Activated CD8-positive, alpha-beta T cell treated with anti-CD3 and anti-CD28 coated beads, Interleukin-2, amount 10 ng/mL, durations not matched to agents 7 days and 5 days (primary cell): ENCODE measurements around the gene PRDM2. TPM values are rescaled to one million over a fixed set of nuclear protein-coding genes. Genes with fewer than 3 reads are reported as not detected.
"Not testable (repeated sequence)": the region's sequence is repeated elsewhere in the genome, so short reads cannot be mapped to it uniquely, and the experiment has no call there.

Source experiments
- ATAC-seq: fragments of 150-1000 bp; cut with Tn5 transposase; one replicate; pipeline ENCODE4 v1.10.0; 2021; ENCODE audit warnings: moderate library complexity
- CTCF ChIA-PET: fragments of 350-600 bp; sonication (Branson Sonifier 250); formaldehyde crosslinking; loops from one replicate; lab custom pipeline; 2021; ENCODE audit warnings: antibody characterized with exemption; lab: Charles Lee
- POLR2A ChIA-PET: fragments of 350-600 bp; sonication (Branson Sonifier 250); formaldehyde crosslinking; loops from one replicate; lab custom pipeline; 2021; ENCODE audit warnings: antibody characterized with exemption; lab: Charles Lee
- DNase-seq: peaks from one replicate; pipeline ENCODE4 v3.0.0-alpha.2; 2020
- H3K27ac Mint-ChIP-seq: one replicate; pipeline ENCODE4 v1.8.0; 2021; ENCODE audit warnings: mild to moderate bottlenecking, mixed read lengths
- H3K27me3 Mint-ChIP-seq: one replicate; pipeline ENCODE4 v1.8.0; 2021; ENCODE audit warnings: low read depth, mixed read lengths
- H3K36me3 Mint-ChIP-seq: one replicate; pipeline ENCODE4 v1.8.0; 2021; ENCODE audit warnings: low read depth, mixed read lengths
- H3K4me1 Mint-ChIP-seq: one replicate; pipeline ENCODE4 v1.8.0; 2021; ENCODE audit warnings: low read depth, mixed read lengths
- H3K4me3 Mint-ChIP-seq: one replicate; pipeline ENCODE4 v1.8.0; 2021; ENCODE audit warnings: mild to moderate bottlenecking, mixed read lengths
- H3K9me3 Mint-ChIP-seq: one replicate; pipeline ENCODE4 v1.8.0; 2022; ENCODE audit warnings: mixed read lengths; ENCODE audit not compliant: insufficient read depth
- total RNA-seq, 2 experiments: library from RNA; stranded (reverse); gene quantifications; one replicate each; pipeline ENCODE4 v1.2.3, GENCODE V29; 2021

PRDM2 gene
- total RNA-seq, 2 experiments from 2014 or later: 49.3 to 50.4 TPM

DNA sequence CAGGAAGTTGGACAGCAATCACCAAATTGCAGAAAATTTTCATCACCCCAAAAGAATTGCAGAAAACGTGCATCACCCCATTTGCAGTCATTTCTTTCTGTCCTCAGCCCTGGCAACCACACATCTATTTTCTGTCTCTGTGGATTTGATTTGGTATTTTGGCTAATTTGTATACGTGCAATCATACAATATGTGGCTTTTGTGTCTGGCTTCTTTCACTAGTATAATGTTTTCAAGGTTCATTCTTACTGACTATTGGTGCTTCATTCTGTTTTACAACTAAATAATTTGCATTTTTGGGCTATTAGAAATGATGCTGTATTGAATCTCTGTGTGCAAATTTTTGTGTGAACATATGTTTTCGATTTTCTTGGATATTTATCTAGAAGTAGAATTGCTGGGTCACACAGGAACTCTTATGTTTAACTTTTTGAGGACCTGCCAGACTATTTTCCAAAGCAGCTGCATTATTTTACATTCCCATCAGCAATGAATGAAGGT, 24.8 kb upstream of the PRDM2 start:
- ChIA-PET CTCF (interaction anchor here (1.1 to 1.3 kb wide), 2 partner anchors 10 to 140 kb away, joined by 3 read pairs; no protein-coding TSS in a partner anchor), POLR2A (no interaction called here)
- no peak overlapping the region for H3K27ac Mint-ChIP-seq
- no peaks in the 10 kb centered on the region for H3K36me3 Mint-ChIP-seq
- H3K27me3 Mint-ChIP-seq: peaks cover 44% of the 10 kb centered on the region
- DNase-seq (no peak), ATAC-seq (no peak)
- H3K4me3 Mint-ChIP-seq: no peak overlapping the region
- H3K4me1 Mint-ChIP-seq: peaks cover 3% of the 10 kb centered on the region
- H3K9me3 Mint-ChIP-seq: peaks cover 3% of the 10 kb centered on the region

DNA sequence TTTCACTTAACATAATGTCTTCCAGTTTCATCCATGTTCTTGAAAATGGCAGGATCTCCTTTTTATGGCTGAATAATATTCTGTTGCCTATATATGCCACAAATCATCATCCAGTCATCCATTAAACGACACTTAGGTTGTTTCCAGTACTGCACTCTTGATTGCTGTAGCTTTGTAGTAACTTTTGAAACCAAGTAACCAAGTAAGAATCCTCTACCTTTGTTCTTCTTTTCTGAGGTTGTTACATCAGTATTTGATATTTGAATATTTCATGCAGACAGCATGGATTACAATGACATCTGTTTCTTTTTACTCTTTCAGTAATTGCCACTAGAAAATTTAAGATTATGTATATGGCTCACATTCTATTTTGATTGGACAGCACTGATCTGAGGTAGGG, 22.1 kb upstream of the PRDM2 start:
- DNase-seq (no peak), ATAC-seq (no peak)
- peaks cover 3% of the 10 kb centered on the region for H3K4me1 Mint-ChIP-seq
- H3K9me3 Mint-ChIP-seq: peaks cover 3% of the 10 kb centered on the region
- H3K27ac Mint-ChIP-seq: no peak overlapping the region
- H3K36me3 Mint-ChIP-seq: no peaks in the 10 kb centered on the region
- POLR2A ChIA-PET: no interaction called here
- CTCF ChIA-PET: no interaction called here
- H3K4me3 Mint-ChIP-seq: no peak overlapping the region
- H3K27me3 Mint-ChIP-seq: peaks cover 49% of the 10 kb centered on the region

DNA sequence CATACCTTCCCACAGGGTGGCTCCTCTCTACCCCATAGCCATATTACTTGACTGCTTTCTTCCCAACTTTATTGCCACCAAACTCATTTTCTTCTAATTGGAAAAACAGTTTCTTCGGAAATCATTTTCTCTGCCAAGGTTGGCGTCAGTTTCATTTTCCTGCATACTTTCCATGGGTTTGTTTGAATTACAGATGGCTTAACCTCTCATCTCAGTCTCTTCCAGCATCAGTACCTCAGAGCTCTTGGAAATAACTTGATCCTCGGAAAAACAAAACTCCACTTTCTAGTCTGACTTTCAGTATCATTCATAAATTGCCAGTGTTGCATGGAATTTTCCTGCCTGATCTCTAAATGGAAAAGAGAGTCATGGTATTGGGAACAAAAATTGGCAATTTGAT, 20.3 kb upstream of the PRDM2 start:
- no peaks in the 10 kb centered on the region for H3K4me1 Mint-ChIP-seq
- no peak overlapping the region for H3K27ac Mint-ChIP-seq
- ATAC-seq (no peak), DNase-seq (no peak)
- no peaks in the 10 kb centered on the region for H3K36me3 Mint-ChIP-seq
- peaks cover 45% of the 10 kb centered on the region for H3K27me3 Mint-ChIP-seq
- no peak overlapping the region for H3K4me3 Mint-ChIP-seq
- POLR2A ChIA-PET: interaction anchor here (1.3 kb wide), 1 partner anchor 23 kb away, joined by 3 read pairs; no protein-coding TSS in a partner anchor
- CTCF ChIA-PET: interaction anchor here (0.8 to 2.4 kb wide), 3 partner anchors 8 to 46 kb away, joined by 3 to 10 read pairs (median 3); no protein-coding TSS in a partner anchor
- peaks cover 3% of the 10 kb centered on the region for H3K9me3 Mint-ChIP-seq

DNA sequence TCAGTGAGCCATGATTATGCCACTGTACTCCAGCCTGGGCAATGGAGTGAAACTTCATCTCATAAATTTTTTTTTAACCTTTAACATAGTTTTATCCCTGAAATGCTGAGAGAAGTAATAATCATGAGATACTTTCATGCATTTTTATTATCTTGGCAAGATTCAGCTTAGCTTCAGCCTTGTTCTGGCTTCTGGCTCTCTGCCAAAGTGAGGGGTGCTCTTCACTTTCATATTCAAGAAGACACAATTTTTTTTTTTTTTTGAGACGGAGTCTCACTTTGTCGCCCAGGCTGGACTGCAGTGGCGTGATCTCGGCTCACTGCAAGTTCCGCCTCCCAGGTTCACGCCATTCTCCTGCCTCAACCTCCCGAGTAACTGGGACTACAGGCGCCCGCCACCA, 19.4 kb upstream of the PRDM2 start:
- DNase-seq, H3K27ac Mint-ChIP-seq, H3K9me3 Mint-ChIP-seq, H3K4me1 Mint-ChIP-seq, H3K36me3 Mint-ChIP-seq, H3K4me3 Mint-ChIP-seq, ATAC-seq: not testable (repeated sequence)
- POLR2A ChIA-PET: interaction anchor here (0.6 kb wide), 1 partner anchor 263 kb away, joined by 3 read pairs; no protein-coding TSS in a partner anchor
- CTCF ChIA-PET: interaction anchor here (2.4 kb wide), 1 partner anchor 45 kb away, joined by 10 read pairs; no protein-coding TSS in a partner anchor
- peaks cover 41% of the 10 kb centered on the region for H3K27me3 Mint-ChIP-seq

DNA sequence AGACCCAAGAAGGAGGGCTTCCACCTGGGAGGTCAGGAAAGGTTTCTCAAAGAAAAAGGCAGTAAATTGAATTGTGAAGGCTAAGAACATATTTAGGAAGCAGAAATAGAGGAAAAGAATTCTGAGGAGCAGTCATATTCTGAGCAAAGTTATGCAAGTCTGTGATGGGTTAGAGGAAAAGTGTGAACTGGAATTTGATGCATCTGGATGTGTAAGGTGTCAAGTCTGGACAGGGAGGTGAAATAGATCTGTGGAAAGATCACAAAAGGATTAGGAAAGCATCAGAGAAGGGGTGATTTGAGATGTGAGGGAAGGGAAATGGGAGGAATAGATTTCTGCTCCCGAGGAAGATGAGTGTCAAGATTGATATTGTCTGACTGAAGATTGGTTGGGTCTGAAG, 18.1 kb upstream of the PRDM2 start:
- H3K4me3 Mint-ChIP-seq: no peak overlapping the region
- H3K36me3 Mint-ChIP-seq: no peaks in the 10 kb centered on the region
- POLR2A ChIA-PET: no interaction called here
- no peak for DNase-seq
- H3K27ac Mint-ChIP-seq: no peak overlapping the region
- ATAC-seq: no peak
- CTCF ChIA-PET: no interaction called here
- H3K27me3 Mint-ChIP-seq: peaks cover 32% of the 10 kb centered on the region
- H3K4me1 Mint-ChIP-seq: no peaks in the 10 kb centered on the region
- H3K9me3 Mint-ChIP-seq: peaks cover 3% of the 10 kb centered on the region

GRCh38 chr1:13682444-13682843, 17.5 kb upstream of the PRDM2 start:
- Mint-ChIP-seq H3K4me1 (no peaks in the 10 kb centered on the region), H3K4me3 (no peak overlapping the region), H3K36me3 (no peaks in the 10 kb centered on the region), H3K27me3 (peaks cover 32% of the 10 kb centered on the region), H3K9me3 (peaks cover 3% of the 10 kb centered on the region), H3K27ac (no peak overlapping the region)
- ChIA-PET POLR2A (no interaction called here), CTCF (no interaction called here)
- DNase-seq (no peak), ATAC-seq (no peak)

GRCh38 chr1:13683206-13683605, 16.8 kb upstream of the PRDM2 start:
- H3K4me3 Mint-ChIP-seq: no peak overlapping the region
- H3K27ac Mint-ChIP-seq: no peak overlapping the region
- ATAC-seq (no peak), DNase-seq (no peak)
- H3K36me3 Mint-ChIP-seq: no peaks in the 10 kb centered on the region
- no peaks in the 10 kb centered on the region for H3K4me1 Mint-ChIP-seq
- CTCF ChIA-PET: no interaction called here
- H3K27me3 Mint-ChIP-seq: peaks cover 29% of the 10 kb centered on the region
- POLR2A ChIA-PET: no interaction called here
- peaks cover 3% of the 10 kb centered on the region for H3K9me3 Mint-ChIP-seq

GRCh38 chr1:13687151-13687715, 12.8 kb upstream of the PRDM2 start:
- ChIA-PET CTCF (interaction anchor here (1.3 kb wide), 1 partner anchor 8 kb away, joined by 3 read pairs; no protein-coding TSS in a partner anchor), POLR2A (no interaction called here)
- Mint-ChIP-seq H3K27me3 (peaks cover 11% of the 10 kb centered on the region), H3K4me1 (no peaks in the 10 kb centered on the region), H3K27ac (no peak overlapping the region), H3K9me3 (no peaks in the 10 kb centered on the region), H3K36me3 (no peaks in the 10 kb centered on the region), H3K4me3 (no peak overlapping the region)
- DNase-seq (no peak), ATAC-seq (no peak)

DNA sequence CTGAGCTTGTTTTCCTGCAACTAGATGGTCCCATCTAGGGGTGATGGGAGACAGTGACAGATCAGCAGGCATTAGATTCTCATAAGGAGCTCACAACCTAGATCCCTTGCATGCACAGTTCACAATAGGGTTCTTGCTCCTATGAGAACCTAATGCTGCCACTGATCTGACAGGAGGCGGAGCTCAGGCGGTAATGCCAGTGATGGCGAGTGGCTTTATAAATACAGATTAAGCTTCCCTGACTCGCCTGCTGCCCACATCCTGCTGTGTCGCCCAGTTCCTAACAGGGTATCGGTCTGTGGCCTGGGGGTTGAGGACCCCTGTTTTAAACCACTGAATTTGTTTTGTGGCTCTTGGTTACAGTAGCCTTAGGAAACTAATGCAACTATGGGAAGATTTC, 6.9 kb upstream of the PRDM2 start:
- CTCF ChIA-PET: interaction anchor here (0.9 to 1.4 kb wide), 4 partner anchors 22 to 42 kb away, joined by 3 to 4 read pairs (median 3); no protein-coding TSS in a partner anchor
- ATAC-seq, H3K27me3 Mint-ChIP-seq, H3K9me3 Mint-ChIP-seq, H3K27ac Mint-ChIP-seq, H3K4me3 Mint-ChIP-seq, H3K4me1 Mint-ChIP-seq, H3K36me3 Mint-ChIP-seq, DNase-seq: not testable (repeated sequence)
- POLR2A ChIA-PET: interaction anchor here (0.6 to 1.8 kb wide), 2 partner anchors 10 to 56 kb away, joined by 4 to 6 read pairs; no protein-coding TSS in a partner anchor

DNA sequence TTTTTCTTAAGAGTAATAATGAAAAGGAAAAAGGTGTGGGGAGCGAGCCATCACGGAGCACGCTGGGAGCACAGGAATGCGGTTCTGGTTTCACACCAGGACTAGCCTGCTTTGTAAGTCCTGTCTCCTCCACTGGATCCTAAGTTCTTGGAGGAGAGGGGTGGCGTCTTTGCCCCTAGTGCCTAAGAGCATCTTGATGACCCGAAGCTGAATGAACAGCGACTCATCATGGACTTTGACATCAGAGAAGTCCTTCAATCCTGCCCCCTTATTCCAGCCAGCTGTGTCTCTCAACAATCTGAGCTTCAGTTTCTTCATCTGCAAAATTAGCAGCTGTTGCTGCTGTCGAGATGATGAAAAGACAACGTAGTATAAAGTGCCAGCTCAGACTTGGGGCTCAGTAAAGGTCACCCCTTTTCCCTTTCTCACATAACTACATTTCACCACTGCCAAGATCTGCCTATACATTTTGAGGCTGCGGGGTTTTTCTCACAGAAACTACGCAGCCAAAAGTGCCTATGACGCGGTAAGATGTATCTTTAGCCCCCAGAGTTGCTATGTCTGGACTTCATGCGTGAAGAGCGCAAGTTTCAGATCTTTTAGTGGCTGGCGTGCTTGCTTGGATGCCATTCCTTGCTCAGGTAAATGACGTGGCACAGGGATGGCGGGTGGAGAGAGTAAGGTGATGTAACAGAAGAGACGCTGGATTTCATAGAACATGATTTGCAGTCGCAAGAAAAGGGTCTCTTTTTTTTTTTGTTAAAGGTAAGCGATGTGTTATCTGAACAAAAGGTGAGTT, 4.9 kb upstream of the PRDM2 start:
- POLR2A ChIA-PET: no interaction called here
- Mint-ChIP-seq H3K4me1 (peaks cover 16% of the 10 kb centered on the region), H3K9me3 (no peaks in the 10 kb centered on the region), H3K4me3 (no peak overlapping the region), H3K27me3 (peaks cover 2% of the 10 kb centered on the region), H3K36me3 (peaks cover 6% of the 10 kb centered on the region), H3K27ac (no peak overlapping the region)
- DNase-seq (no peak), ATAC-seq (no peak)
- CTCF ChIA-PET: interaction anchor here (0.7 to 1.4 kb wide), 2 partner anchors 9 to 30 kb away, joined by 3 read pairs; no protein-coding TSS in a partner anchor

- CTCF ChIA-PET: interaction anchor here (1.5 to 2.3 kb wide), 2 partner anchors 17 to 28 kb away, joined by 3 to 15 read pairs; no protein-coding TSS in a partner anchor
- Mint-ChIP-seq H3K9me3 (no peaks in the 10 kb centered on the region), H3K36me3 (peaks cover 9% of the 10 kb centered on the region), H3K4me1 (peaks cover 35% of the 10 kb centered on the region), H3K27ac (no peak overlapping the region), H3K27me3 (peaks cover 2% of the 10 kb centered on the region), H3K4me3 (no peak overlapping the region)
- ATAC-seq: no peak
- no peak for DNase-seq
- POLR2A ChIA-PET: no interaction called here
These were observed 2.2 kb upstream of the PRDM2 start for GRCh38 chr1:13697738-13698137.
